Aorta (tissue), 5 donors: ENCODE measurements around the gene LRRC32. TPM values are rescaled to one million over a fixed set of nuclear protein-coding genes. Genes with fewer than 3 reads are reported as not detected.
A peak's percentile ranks its signal among the peaks of the same experiment; 100 is the strongest.
"Not testable (repeated sequence)": the region's sequence is repeated elsewhere in the genome, so short reads cannot be mapped to it uniquely, and the experiment has no call there.

Experiments used
- ATAC-seq: fragments of 200-7000 bp; cut with Tn5 transposase; one replicate; pipeline ENCODE4 v1.9.1; 2022; ENCODE audit warnings: moderate library complexity; ENCODE audit not compliant: low FRiP score
- DNase-seq, 2 donors: peaks; one replicate each; pipeline ENCODE4 v3.0.0-alpha.2; 2020
- H3K27ac ChIP-seq, 2 donors: one replicate each; pipeline ENCODE4 v1.5.1; 2013; ENCODE audit warnings: low read length in 2 of 2, mild to moderate bottlenecking in 2 of 2, moderate library complexity in 2 of 2, control low read depth in 1 of 2, inconsistent platforms in 1 of 2, low read depth in 1 of 2
- H3K27me3 ChIP-seq, 2 donors: one replicate each; pipeline ENCODE4 v1.6.1; 2013; ENCODE audit warnings: control low read depth in 1 of 2, low read length in 1 of 2, mild to moderate bottlenecking in 1 of 2, moderate library complexity in 1 of 2; ENCODE audit not compliant: insufficient read depth in 2 of 2, control insufficient read depth in 1 of 2
- H3K36me3 ChIP-seq, 2 donors: one replicate each; pipeline ENCODE4 v1.6.1; 2013; ENCODE audit warnings: control low read depth in 1 of 2, low read length in 1 of 2, mild to moderate bottlenecking in 1 of 2; ENCODE audit not compliant: insufficient read depth in 2 of 2, control insufficient read depth in 1 of 2
- H3K4me1 ChIP-seq, 2 donors: one replicate each; pipeline ENCODE4 v1.6.1; 2013; ENCODE audit warnings: low read length in 2 of 2, control low read depth in 1 of 2, mild to moderate bottlenecking in 1 of 2, moderate library complexity in 1 of 2; ENCODE audit not compliant: insufficient read depth in 2 of 2, control insufficient read depth in 1 of 2
- H3K4me3 ChIP-seq, 2 donors: one replicate each; pipeline ENCODE4 v1.5.1; 2013; ENCODE audit warnings: low read length in 2 of 2, control low read depth in 1 of 2, mild to moderate bottlenecking in 1 of 2
- H3K9me3 ChIP-seq: one replicate; pipeline ENCODE4 v1.6.1; 2013; ENCODE audit warnings: mild to moderate bottlenecking, low read length; ENCODE audit not compliant: control insufficient read depth
- WGBS, 2 donors: extraction: QIAGEN DNeasy Blood & Tissue Kit; methylation state at CpG; one replicate each; pipeline ENCODE4 v1.1.7; 2013; 5-methylcytosine and 5-hydroxymethylcytosine counted together
- intact Hi-C, 2 donors: fragments of 100-400 bp; cut with DNase I; formaldehyde crosslinking; loops; one replicate each; pipeline versions ENCODE4 v1.14.2 to v1.15.0; 2022
- polyA plus RNA-seq, 2 donors: library from polyadenylated mRNA; stranded (reverse); fragments of 200-250 nt; gene quantifications; one replicate each; pipeline ENCODE4 v1.2.3, GENCODE V29; 2013
- total RNA-seq, 2 donors: library from RNA; stranded (reverse); fragmentation: NEBNext Ultra II Directional; extraction: Animal tissue kit (Norgen Biotek cat#: 25700); gene quantifications; one replicate each; pipeline ENCODE4 v1.2.1, GENCODE V29; 2021
- donor health status: healthy with polysubstance abuse.
- donor health status: Bipolar disorder and iron deficiency.
- donor health status: DM: no; HTN: no; CAD: no.
- donor health status: DM: no; HTN: no; CAD: no.
- donor health status: DM: yes; HTN: yes; CAD: no.

Gene LRRC32
- total and polyA plus RNA-seq, 4 donors: 38.8 to 174 (median 125) TPM

DNA sequence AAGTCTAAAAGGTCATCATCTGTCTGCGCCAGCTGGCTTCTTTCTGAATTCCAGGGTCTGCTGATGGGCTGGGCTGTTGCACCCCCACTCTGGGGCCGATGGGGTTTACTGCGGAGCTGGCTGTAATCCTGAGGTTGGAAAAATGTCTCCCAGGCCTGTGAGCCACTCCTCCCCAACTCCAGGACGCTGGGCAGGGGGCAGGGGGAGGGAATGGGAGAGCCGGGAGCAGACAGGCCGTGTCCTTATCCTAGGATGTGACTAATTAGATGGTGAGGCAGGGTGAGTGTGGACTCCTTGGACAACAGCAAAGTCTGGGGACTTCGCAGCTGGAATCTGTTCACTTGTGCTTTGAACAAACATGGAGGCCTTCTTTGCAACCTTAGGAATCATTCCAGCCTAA, 48.7 kb downstream of the LRRC32 start:
- intact Hi-C loops: no loop called here
- Histone ChIP-seq H3K4me3 (no peak overlapping the region), H3K4me1 (no peaks in the 10 kb centered on the region), H3K27me3 (no peaks in the 10 kb centered on the region), H3K27ac (peak overlapping the region; percentile 1 to 30), H3K36me3 (no peaks in the 10 kb centered on the region), H3K9me3 (no peaks in the 10 kb centered on the region)
- ATAC-seq (no peak), DNase-seq (peak in 1 of 2 donors; percentile 70)
- 24 to 31% methylated on average over 7 of the region's 7 CpGs for WGBS, 2 donors

- Histone ChIP-seq H3K9me3 (no peaks in the 10 kb centered on the region), H3K4me3 (no peak overlapping the region), H3K27me3 (no peaks in the 10 kb centered on the region), H3K36me3 (no peaks in the 10 kb centered on the region), H3K4me1 (no peaks in the 10 kb centered on the region), H3K27ac (peak overlapping the region; percentile 1 to 38)
- DNase-seq: peak in 1 of 2 donors; percentile 46
- intact Hi-C loops: no loop called here
- WGBS, 2 donors: 54 to 70% methylated on average over 8 of the region's 8 CpGs
- ATAC-seq: no peak
These were observed 49.1 kb downstream of the LRRC32 start for GRCh38 chr11:76621466-76621865.

DNA sequence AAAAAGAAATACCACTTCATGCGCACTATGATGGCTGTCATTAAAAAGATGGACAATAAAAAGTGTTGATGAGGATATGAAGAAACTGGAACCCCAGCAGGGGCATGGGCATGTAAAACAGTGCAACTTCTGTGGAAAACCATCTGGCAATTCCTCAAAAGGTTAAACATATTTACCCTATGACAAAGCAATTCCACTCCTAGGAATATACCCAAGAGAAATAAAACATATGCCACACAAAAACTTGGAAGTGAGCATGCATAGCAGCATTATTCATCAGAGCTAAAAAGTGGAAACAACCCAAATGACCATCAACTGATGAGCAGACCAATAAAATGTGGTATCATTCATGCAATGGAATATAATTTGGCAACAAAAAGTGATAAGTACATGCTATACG, 50.1 kb downstream of the LRRC32 start:
- DNase-seq (peak in 1 of 2 donors; percentile 51), ATAC-seq (no peak)
- Histone ChIP-seq H3K27ac (no peak overlapping the region), H3K4me3 (no peak overlapping the region), H3K4me1 (no peaks in the 10 kb centered on the region), H3K36me3 (no peaks in the 10 kb centered on the region), H3K27me3 (no peaks in the 10 kb centered on the region), H3K9me3 (no peaks in the 10 kb centered on the region)
- intact Hi-C loops: no loop called here
- WGBS, 2 donors: 67 to 68% methylated on average over 2 of the region's 2 CpGs

DNA sequence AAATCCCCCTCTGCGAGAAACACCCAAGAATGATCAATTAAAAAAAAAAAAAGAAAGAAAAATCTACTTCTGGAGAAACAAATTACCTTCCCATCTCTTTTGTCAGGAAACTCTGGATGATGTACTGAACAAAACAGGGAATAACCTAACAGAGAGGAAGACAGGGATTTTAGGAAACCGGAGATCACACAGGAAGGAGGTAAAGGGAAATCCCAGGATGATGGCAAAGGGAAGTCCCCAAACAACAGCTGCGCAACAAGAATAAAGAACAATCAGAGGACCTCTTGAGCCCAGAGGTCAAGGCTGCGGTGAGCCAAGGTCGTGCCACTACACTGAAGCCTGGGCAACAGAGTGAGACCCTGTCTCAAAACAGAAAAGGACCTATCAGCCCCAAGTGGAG, 50.7 kb downstream of the LRRC32 start:
- intact Hi-C loops: loop anchor here in 1 of 2 donors (5.0 kb wide), 2 partner anchors 32 to 48 kb away; no protein-coding TSS in a partner anchor
- 95 to 100% methylated on average over 3 to 5 of the region's 5 CpGs for WGBS, 2 donors
- H3K4me1 ChIP-seq: not testable (repeated sequence)

GRCh38 chr11:76617553-76618265, 52.8 kb downstream of the LRRC32 start:
- H3K9me3 ChIP-seq: no peaks in the 10 kb centered on the region
- H3K27me3 ChIP-seq: no peaks in the 10 kb centered on the region
- no peak overlapping the region for H3K4me3 ChIP-seq
- ATAC-seq (no peak), DNase-seq (peak in 1 of 2 donors; percentile 39)
- H3K4me1 ChIP-seq: no peaks in the 10 kb centered on the region
- intact Hi-C loops: loop anchor here in 1 of 2 donors (5.0 kb wide), 2 partner anchors 35 to 50 kb away; no protein-coding TSS in a partner anchor
- H3K36me3 ChIP-seq: no peaks in the 10 kb centered on the region
- WGBS, 2 donors: 63 to 67% methylated on average over 7 of the region's 7 CpGs
- H3K27ac ChIP-seq: peak overlapping the region in 1 of 2 donors; percentile 19

More for the DNA sequence above, 50.7 kb downstream of the LRRC32 start:
- not testable (repeated sequence) for ATAC-seq, H3K4me3 ChIP-seq, H3K27me3 ChIP-seq, H3K27ac ChIP-seq, H3K36me3 ChIP-seq, H3K9me3 ChIP-seq, DNase-seq

GRCh38 chr11:76616676-76617552, 53.6 kb downstream of the LRRC32 start:
- Histone ChIP-seq H3K4me3 (no peak overlapping the region), H3K9me3 (no peaks in the 10 kb centered on the region), H3K27me3 (no peaks in the 10 kb centered on the region), H3K4me1 (peaks cover 0 to 1% of the 10 kb centered on the region in 2 donors), H3K36me3 (no peaks in the 10 kb centered on the region), H3K27ac (peak overlapping the region in 1 of 2 donors; percentile 16)
- 83 to 85% methylated on average over 10 of the region's 10 CpGs for WGBS, 2 donors
- intact Hi-C loops: loop anchor here in 1 of 2 donors (5.0 kb wide), 2 partner anchors 35 to 50 kb away; no protein-coding TSS in a partner anchor
- DNase-seq: peak in 1 of 2 donors; percentile 64
- ATAC-seq: no peak

DNA sequence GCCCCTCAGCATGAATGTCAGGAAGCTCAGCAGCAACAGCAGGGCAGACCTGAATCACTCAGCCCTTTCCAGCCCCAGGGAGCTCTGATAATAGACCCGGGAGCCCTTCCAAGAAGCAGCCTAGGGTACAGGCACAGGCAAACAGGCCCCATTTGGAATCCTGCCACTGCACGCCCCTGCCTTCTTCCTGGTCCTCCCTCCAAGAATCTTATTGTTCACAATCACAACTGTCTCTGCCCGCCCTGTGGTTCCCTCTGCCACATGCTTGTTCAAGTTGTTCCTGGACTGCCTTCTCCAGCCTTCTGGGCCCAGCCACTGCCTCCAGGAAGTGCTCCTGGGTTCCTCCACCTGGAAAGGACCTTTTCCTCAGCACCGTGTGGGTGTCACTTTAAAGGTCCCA, 54.6 kb downstream of the LRRC32 start:
- DNase-seq: peak; percentile 89 to 90
- intact Hi-C loops: loop anchor here (2.0 to 5.0 kb wide), 3 partner anchors 36 to 51 kb away; no protein-coding TSS in a partner anchor
- peaks cover 0 to 5% of the 10 kb centered on the region in 2 donors for H3K4me1 ChIP-seq
- no peak overlapping the region for H3K4me3 ChIP-seq
- WGBS, 2 donors: 7 to 9% methylated on average over 4 of the region's 4 CpGs
- no peaks in the 10 kb centered on the region for H3K9me3 ChIP-seq
- peak overlapping the region; percentile 78 to 91 for H3K27ac ChIP-seq
- no peaks in the 10 kb centered on the region for H3K36me3 ChIP-seq
- ATAC-seq: peak; percentile 55
- no peaks in the 10 kb centered on the region for H3K27me3 ChIP-seq

DNA sequence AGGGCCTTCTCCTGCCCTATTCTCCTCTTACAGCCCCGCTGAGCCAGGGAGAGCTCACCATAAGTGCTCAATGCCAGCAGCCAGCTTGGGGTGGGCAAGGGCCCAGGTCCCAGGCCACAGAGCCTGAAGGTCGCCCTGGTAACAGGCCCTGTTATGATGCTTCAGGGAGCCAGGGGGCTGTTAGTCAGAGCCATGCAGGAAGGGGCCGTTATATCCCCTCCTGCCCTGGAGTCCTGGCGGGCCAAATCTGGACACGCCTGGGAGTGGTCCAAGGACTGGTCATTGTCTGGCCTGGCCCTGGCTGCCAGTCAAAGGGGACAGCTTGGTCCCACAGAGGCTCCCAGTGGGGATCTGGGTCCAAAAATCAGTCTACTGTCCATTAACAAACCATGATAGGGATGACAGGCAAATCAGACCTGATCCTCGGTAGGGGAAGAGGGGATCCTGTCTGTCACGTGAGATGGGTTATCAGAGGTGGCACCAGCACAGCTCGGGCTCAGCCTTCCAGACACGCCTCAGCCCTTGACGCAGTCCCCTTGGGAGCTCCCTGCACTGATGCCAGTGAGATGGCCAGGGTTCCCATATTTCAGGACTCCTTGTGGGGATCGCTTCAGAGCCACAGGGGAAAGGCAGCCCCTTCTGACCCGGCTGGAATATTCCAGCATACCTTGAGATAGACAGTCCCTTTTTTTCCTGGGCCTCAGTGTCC, 55.9 kb downstream of the LRRC32 start:
- Histone ChIP-seq H3K9me3 (no peaks in the 10 kb centered on the region), H3K27ac (peak overlapping the region; percentile 79 to 91), H3K4me3 (no peak overlapping the region), H3K36me3 (no peaks in the 10 kb centered on the region), H3K4me1 (peaks cover 0 to 5% of the 10 kb centered on the region in 2 donors), H3K27me3 (no peaks in the 10 kb centered on the region)
- 3 to 7% methylated on average over 11 to 12 of the region's 12 CpGs for WGBS, 2 donors
- intact Hi-C loops: loop anchor here (2.0 to 5.0 kb wide), 4 partner anchors 37 to 53 kb away; no protein-coding TSS in a partner anchor
- DNase-seq (peak; percentile 92 to 95), ATAC-seq (peak; percentile 90)
